Activated CD8-positive, alpha-beta memory T cell treated with anti-CD3 and anti-CD28 coated beads, Interleukin-2, amount 50 U/mL, for 1 hour (primary cell): ENCODE results near the gene CAMK2A.

ENCODE experiments used
- DNase-seq: peaks from one replicate; pipeline ENCODE4 v3.0.0-alpha.2; 2020; ENCODE audit errors: extremely low read depth

Gene CAMK2A

DNA sequence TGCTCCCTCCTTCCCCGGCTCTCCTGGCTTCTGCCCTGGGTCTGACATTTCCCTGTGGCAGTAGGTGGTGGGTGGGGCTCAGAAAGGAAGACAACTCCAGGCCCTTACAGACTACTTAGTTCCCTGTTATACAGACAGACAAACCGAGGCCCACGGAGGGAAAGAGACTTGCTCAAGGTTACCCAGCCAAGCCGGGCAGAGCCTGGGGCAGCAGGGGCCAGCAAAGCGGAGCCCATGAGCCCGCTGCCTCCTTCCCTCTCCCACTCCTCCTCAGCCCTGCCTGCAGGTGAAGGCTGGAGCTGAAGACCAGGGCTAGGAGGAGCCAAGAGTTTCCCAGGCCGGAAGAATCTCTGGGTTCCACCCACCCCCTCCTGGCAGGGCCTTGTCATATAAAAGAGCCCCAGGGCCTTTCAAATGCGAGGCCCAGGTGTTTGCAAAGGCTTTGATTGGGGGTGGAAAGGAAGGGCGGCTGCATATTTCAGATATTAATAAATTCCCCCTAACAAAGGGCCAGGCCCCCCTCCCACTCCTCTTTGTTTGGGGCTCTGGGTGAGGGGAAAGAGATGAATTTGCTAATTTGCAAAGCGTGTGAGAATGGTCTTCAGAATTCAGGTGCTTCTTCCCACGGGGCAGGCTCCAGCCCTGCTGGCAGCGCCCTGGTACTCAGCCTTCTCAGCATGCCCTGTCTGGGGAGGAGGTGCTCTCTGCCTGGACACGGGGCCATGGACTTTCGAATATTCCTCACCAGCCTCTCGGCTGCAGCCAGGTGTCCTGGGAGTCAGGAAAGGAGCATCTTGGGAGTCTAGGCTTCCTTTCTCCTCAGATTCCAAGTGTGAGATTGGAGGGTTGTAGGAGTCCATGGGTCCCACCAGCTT, 78.2 kb downstream of the CAMK2A start:
- no peak for DNase-seq

DNA sequence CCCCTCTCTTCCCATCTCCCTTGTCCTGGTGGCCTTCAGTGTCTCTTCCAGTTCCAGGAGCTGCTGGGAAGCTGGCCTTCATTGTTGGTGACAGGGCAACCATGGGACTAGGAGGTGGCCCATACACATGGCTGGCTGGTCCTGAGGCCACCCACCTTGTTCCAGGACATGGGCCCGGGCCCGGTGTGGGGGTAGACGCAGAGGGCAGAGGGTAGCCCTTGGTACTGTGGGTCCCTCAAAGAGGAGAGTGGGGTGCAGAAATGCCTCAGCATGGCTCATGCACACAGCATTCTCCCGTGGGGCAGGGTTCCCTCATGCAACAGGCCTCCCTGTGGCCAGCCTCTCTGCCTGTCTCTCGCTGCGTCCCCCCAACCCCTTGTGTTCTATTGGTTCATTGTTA, 78.9 kb downstream of the CAMK2A start:
- DNase-seq = no peak

DNA sequence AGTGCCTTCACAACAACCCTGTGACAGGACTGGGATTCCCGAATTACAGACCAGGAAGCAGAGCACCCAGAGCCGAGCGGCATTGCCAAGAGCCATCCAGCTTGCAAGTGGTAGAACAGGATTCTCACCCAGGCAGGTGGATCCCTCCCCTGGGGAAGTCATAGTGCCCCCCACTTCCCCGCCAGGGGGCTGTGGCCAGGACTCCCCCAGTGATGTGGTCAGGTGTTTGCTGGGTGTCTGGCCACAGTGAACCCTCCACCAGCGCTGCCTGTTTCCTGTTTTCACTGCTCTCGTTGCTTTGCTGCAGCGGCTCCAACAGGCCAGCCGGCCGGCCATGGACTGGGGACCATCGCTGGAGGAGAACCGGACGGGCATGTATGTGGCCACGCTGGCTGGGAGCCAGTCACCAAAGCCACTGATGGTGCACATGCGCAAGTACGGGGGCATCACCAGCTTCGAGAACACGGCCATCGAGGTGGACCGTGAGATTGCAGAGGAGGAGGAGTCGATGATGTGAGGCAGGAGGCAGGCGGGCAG, 80.4 kb downstream of the CAMK2A start:
- no peak for DNase-seq

DNA sequence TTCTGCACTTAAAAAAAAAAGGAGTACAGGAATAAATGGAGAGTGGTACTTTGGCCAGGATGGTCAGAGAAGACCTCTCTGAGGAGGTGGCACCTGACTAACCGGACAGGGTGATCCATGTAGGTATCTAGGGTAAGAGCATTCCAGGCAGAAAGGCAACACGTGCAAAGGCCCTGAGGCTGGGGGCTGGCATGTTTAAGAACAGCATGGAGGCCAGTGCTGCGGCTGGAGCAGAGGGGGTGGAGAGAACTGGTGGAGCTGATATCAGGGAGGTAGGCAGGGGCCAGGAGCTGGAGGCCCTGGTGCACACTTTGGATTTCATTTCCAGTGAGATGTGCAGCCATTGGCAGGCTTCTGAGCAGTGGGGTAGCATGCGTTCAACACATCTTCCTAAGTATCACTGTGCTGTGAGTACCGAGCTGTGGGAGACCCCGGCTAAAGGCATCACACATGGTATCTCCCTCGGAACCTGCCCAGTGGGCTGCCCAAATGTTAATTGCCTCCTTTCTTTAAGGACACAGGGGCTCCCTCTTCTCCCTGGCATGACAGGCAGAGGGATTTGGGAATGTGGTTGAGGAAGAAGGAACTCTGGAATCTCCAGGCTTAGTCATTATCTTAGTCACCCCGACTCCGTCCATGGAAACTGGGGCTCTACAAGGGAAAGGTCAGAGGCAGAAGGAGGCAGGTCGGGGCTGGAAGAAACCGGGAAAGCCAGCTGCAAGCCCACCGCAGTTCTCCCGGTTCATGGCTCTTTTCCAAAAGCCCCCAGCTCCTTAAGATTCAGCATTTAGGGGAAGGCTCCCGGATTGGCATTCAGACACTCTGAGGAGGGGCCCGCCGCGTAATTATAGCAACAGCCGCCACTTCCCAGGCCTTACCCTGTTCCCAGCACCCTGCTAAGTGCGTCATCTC, 81.1 kb downstream of the CAMK2A start:
- no peak for DNase-seq

DNA sequence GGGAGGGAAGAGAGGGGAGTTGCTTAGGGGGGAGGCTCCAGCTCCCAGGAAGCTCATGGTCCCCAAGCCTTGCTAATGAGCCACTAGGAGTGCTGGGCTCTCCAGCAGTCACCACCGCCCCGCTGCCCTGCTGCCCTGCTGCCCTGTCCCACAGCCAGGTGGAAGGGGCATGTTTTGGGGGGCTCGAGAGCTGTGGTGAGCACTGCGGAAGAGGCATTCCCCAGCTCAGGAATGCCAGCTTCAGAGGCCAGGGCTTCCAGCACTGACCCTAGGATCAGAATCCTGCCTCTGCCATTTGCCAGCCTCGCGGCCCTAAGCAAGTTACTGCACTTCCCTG, 82.8 kb downstream of the CAMK2A start:
- DNase-seq = no peak

DNA sequence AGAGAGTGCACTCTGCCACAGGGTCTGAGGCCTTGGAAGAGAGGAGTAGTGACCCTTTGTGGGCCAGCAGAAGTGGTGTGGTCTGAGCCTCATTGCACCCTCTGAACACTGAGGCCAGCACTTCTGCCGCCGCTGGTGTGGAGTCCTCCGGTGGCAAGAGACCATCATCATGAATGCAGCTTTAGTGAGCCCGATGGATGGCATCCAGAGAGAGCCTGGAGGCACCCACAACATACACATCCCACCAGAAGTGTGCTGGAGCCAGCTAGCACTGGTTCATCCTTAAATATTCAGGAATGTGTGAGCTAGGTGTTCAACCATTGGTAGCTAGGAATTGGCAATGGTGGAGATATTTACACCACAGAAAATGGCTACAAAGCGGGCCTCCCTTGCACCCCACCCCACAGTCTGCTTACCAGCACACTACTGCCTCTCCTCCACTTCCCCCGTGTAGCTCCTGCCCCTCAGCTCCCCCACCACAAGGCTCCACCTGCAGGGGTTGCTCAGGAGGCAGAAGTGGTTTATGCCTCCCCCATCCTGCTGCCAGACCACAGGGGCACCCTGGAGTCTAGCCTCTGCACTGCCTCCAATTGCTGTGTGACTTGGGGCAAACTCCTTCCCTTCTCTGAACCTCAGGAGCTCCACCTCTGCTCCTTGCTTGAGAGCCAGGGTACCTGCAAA, 83.3 kb downstream of the CAMK2A start:
- DNase-seq = no peak

DNA sequence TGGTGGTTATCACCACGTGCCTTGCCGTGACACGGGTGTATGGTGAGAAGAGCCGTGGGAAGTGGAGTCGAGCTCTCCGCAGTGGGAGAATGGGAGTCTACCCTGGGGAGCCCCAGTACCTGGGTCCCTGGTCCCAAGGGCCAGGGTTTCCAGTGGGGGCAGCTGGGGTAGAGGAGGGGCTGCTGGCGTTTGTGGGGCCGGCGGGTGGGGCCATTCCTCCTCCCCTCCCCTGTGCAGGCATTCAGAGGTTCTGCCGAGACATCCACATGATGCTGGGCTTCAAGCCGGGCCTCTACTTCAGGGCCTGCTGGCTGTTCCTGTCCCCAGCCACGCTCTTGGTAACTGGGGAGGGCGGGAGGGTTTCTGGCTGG, 85.0 kb downstream of the CAMK2A start:
- DNase-seq = no peak

DNA sequence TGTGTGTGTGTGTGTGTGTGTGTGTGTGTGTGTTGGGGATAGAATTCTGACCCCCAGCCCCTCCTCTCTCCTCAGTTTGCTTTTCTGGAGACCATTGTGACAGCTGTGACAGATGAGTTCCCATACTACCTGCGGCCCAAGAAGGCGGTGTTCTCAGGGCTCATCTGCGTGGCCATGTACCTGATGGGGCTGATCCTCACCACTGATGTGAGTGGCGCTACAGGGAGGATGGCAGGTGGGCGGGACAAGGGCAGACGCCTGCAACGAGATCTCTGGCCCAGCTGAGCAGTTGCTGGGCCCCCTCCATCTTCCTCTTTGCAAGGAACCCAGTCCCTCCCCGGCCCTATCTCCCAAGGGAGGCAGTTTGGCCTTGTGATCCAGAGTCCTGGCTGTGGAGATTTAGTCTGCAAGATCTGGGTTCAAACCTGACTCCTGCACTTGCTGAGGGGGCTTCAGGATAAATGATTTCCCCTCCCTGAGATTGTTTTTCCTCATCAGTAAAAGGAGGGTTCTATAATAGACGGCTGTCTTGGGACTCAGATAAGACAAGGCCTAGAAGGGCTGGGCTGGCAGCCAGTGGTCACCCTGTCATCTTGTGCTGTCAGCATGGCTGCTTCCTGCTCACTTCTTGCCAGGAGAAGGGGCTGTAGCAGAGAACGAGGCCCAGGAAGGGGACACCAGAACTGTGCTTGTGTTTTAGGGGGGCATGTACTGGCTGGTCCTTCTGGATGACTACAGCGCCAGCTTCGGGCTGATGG, 85.6 kb downstream of the CAMK2A start:
- no peak for DNase-seq

DNA sequence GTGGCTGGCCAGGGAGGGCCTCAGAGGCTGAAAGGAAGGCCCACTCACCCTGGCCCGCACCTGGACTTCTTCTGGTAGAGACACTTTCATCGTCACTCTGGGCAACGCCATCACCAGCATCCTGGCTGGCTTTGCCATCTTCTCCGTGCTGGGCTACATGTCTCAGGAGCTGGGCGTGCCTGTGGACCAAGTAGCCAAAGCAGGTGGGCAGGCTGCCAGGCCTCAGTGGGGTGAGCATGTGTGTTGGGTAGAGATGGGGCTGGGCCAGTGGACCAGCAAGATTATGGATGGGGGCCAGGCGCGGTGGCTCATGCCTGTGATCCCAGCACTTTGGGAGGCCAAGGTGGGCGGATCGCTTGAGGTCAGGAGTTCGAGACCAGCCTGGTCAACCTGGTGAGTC, 87.1 kb downstream of the CAMK2A start:
- DNase-seq = no peak

DNA sequence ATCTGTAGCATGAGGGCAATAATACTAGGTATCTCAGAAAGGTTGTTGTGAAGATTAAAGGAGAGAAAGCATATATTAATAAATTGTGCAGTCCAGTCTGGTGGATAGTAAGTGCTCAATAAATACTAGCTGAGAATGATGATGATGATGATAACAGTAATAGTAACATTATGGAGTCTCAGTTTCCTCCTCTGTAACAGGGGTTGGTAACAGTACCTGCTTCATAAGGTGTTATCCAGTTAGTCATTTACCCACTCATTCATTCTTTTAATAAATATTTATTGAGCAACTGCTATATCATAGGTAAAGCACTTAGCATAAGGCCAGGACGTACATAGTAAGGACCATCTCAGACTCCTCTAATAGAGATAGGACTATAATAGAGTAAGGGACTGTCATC, 92.1 kb downstream of the CAMK2A start:
- DNase-seq = no peak

DNA sequence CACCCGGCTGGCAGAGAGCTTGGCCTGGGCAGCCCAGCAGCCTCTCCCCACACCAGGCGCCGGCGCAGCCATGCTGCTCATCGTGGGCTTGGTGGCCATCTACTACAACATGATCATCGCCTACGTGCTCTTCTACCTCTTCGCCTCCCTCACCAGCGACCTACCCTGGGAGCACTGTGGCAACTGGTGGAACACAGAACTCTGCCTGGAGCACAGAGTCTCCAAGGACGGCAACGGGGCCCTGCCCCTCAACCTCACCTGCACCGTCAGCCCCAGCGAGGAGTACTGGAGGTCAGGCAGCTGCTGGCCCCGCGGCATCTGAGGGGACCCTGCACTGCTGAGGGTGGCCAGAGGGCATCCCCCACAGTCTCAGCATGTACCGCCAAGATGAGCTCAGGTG, 92.6 kb downstream of the CAMK2A start:
- DNase-seq = no peak

DNA sequence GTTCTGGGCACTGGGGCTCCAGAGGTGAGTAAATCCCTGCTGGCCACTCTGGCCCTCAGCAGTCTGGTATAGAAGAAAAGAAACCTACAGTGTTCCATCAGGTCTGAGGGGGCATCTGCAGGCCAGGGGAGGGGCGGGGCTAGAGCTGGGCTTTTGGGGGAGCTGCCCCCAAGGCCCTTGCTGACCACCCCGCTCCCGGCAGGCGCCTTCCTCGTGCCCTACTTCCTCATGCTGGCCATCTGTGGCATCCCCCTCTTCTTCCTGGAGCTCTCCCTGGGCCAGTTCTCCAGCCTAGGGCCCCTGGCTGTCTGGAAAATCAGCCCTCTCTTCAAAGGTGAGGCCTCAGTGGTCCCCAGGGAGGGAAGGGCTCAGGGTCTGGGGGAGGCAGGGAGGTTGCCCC, 93.1 kb downstream of the CAMK2A start:
- DNase-seq = no peak

DNA sequence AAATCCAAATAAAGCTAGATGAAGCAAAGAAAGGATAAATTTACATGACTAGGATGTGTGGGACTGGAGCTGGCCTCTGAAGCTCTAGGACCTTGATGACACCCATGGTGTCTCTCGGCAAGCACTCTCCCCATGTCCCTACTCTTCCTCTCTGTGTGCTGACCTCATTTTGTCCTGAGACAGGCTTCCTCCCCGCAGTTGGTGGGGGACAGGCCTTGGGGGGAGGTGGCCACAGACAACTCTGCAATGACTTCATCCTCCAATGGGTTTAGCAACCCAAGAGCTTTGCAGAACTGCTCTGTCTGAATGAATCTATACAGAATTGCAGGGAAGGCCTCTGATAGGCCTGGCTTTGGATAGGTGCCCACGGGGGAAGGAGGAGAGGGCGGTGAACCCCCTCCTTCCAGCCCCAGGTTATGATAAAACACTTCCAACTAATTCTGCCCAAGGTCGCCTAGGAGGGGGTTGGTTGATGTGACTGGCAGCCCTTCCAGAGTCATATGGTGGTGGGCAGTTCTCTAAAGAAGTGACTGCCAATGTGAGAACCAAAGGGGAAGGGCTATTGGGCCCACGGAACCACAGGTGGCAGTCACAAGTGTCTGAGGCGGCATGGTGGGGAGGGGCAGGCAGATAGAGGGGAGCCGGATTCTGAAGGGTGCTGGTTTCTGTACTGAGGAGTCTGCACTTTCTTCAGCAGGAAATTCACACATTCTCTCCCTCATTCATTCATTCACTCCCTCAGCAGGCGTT, 93.7 kb downstream of the CAMK2A start:
- DNase-seq = no peak

DNA sequence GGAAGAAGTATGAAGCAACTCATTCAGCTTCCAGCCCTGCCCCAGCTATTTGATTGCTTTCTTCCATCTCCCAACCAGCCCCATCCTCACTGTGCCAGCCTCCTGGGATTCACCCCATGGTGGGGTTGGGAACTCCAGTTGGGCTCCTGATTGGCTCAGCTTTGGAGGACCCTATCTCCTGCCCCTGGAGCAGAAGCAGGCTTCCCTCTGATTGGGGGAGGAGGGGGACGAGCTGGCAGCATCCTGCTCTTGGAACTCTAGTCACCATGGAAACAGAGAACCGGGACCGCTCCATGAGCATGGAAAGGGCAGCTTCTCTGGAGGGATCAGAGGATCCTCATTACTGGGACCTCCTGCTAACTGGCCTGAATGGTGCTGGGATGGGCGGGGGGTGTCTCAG, 97.1 kb downstream of the CAMK2A start:
- DNase-seq = no peak

DNA sequence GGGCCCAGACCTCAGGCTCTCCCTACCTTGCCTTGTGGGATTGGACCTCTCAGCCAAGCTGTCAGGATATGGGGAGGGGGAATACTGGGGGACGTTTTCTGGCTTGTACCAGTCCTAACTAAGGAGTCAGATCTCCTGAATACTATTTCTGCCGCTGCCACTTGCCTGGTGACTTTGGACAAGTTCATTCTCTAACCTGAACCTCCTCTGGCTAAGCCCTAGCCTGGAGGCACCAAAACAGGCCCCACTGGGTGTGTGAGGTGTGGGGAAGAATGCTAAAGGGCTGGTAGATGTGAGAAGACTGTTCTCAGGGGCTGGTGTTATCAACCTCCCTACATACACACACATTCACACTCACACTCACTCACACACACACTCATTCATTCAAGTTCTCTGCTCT, 98.6 kb downstream of the CAMK2A start:
- no peak for DNase-seq

DNA sequence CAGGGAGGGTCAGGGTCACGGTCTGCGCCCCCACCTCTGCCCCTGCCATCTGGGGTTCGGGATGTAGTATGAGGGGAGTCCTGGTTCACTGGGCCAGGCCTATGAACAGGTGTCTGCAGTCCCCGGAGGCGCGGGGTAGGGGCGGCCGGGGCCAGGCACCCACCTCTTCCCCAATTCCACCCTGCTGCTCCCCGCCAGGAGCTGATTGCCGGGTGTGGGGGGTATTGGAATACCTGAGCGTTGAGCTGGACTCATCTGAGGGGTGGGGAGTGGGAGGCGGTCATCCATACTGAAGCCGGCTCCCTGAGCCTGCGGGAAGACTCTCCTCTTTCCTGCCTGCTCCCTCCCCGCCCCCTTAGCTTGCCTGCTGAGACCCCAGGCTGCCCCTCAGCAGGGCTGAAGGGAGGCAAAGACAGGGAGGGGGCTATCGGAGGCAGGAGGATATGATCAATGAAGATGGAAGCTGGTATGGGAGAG, 99.0 kb downstream of the CAMK2A start:
- DNase-seq = no peak

DNA sequence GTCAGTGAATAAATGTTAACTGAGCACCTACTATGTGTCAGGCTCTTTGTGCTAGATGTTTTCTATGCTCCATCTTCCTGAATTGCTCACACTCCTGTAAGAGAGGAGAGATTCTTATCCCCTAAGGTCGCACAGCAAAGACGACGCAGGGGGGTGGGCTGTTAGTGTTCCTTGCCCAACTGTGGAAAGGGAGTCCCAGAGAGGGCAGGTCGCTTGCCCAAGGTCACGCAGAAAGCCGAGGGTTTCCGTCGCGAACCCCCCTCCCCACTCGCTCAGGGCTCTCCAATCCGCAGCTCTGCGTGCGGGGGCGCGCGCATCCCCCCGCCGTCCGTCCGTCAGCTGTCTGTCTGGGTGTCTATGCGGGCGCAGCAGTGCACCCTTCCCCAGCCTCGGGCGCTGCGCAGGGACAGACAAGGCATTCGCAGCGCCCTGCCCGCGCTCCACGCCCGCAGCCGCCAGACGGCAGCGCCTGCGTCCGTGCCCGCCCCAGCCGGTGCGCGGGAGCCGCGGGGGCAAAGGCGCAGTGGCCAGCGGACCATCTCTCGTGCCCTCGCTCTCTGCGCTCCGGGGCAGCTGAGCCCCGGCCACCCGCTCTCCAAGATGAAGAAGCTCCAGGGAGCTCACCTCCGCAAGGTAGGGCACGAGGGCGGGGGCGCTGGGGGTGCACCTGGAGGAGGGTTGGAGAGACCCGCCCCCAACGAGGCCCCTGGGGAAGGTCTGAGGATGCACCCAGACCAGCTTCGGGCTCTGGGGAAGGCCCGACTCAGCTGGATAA, 99.7 kb downstream of the CAMK2A start, which contains the start of gene SLC6A7:
SLC6A7 (plus strand) TSS at position 335 of the 775 bp plus-strand sequence; CDS start at position 601, 266 bp downstream.
- DNase-seq = no peak

DNA sequence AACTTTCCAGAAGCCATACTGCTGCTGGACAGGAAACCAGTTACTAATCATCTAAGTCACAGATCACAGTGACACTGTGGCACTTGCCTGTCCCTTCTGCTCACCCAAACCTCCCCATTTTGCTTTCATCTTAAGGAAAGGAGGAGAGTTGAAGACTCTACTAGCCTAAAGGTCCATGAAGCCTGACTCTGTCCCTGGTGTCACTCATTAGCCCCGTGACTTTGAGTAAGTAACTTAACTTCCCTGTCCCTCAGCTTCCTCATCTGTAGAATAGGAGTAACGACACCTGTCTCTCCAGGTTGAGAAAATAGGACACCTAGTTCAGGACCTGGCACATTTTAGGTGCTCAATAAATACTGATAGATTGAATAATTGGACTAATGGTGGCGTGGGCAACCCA, 100.2 kb downstream of the CAMK2A start:
- DNase-seq = no peak

DNA sequence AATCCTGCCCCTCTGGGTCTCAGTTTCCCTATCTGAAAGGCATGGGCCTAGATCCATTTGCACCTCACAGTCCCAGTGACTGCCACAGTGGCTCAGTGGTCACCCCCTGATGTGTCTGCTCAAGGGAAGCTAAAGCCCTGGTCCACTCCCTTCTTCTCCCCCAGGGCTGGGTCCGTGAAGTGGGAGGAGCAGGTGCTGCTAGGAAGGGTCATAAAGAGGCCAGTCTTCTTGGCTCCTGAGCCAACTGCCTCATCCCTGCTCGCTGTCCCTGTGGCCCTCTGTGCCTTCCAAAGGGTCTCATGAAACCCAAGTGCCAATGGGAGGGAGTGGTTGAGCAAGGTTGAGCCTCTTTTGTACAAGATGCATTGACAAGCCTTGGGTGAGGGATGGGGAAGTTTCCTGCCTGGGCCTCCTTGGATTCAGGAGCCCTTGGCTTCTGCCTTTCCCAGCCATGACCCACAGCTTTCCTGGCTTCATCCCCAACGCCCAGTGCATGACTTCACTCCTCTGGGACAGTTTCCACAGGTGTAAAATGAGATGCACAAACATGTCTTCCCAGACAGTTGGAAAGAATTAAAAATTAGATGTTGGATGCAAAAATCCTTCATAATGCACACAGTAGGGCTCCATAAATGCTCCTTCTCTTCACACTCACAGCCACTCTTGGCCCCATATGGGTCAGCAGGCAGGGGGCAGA, 101.3 kb downstream of the CAMK2A start:
- no peak for DNase-seq
